Mammary epithelial cell (primary cell): Measurements from ENCODE around the gene HSPA1B.

Experiments used
- EZH2 ChIP-seq: IDR thresholded peaks from 2 replicates; pipeline ENCODE4 v1.6.1; 2012; ENCODE audit warnings: low read length, inconsistent platforms, borderline replicate concordance
- TF ChIP-seq, protein P1 (sequence below), 2 donors: IDR thresholded peaks in 1 of 2; conservative IDR thresholded peaks in 1 of 2; 2 replicates each; pipeline ENCODE4 v1.5.1; 2011 to 2012; ENCODE audit warnings: inconsistent platforms in 2 of 2, low read length in 2 of 2, mild to moderate bottlenecking in 2 of 2, control low read depth in 1 of 2, low read depth in 1 of 2; ENCODE audit not compliant: insufficient read depth in 1 of 2; ENCODE audit errors: extremely low read depth in 1 of 2

DNA sequence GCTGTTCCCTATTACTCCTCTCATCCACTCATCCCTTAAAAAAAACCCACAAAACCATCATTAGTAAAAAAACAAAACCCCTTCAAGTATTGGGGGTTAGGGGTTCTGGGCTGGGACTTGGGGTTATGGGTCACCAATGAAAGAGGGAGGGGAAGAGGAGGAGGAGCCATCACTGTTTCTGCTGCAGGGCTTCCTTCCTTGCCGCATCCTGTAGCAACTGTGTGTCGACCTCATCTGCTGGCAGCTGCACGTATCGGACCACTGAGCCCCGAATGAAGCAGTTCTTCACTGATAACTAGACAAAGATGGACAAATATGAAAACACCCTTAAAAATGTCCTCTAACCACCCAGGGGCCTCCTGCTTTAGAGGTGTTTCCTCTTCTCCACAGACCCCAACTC is 29.9 kb upstream of the HSPA1B start:
- TF ChIP-seq, protein P1, sequence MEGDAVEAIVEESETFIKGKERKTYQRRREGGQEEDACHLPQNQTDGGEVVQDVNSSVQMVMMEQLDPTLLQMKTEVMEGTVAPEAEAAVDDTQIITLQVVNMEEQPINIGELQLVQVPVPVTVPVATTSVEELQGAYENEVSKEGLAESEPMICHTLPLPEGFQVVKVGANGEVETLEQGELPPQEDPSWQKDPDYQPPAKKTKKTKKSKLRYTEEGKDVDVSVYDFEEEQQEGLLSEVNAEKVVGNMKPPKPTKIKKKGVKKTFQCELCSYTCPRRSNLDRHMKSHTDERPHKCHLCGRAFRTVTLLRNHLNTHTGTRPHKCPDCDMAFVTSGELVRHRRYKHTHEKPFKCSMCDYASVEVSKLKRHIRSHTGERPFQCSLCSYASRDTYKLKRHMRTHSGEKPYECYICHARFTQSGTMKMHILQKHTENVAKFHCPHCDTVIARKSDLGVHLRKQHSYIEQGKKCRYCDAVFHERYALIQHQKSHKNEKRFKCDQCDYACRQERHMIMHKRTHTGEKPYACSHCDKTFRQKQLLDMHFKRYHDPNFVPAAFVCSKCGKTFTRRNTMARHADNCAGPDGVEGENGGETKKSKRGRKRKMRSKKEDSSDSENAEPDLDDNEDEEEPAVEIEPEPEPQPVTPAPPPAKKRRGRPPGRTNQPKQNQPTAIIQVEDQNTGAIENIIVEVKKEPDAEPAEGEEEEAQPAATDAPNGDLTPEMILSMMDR (conservative IDR thresholded peaks at IDR 0.05 in 1 of 2, IDR thresholded peaks at IDR 0.05 in 1 of 2; ENCODE audit: extremely low read depth in 1 of 2, insufficient read depth in 1 of 2, low read depth in 1 of 2, low read length in 2 of 2), result no peak
- TF ChIP-seq EZH2, result no peak
